Measurements from ENCODE around the gene TMEM108. TPM values are rescaled to one million over a fixed set of nuclear protein-coding genes. Genes with fewer than 3 reads are reported as not detected.
"Not testable (repeated sequence)": the region's sequence is repeated elsewhere in the genome, so short reads cannot be mapped to it uniquely, and the experiment has no call there.

Gene TMEM108
- total RNA-seq, 4 donors from 2014 or later: 1.1 to 3.2 TPM; not detected in 2

- intact Hi-C loops (cut with DNase I; ENCODE audit: low total_unique reads): no loop called here
- H3K36me3 ChIP-seq: no peaks in the 10 kb centered on the region
- H3K4me3 ChIP-seq: no peak overlapping the region
- DNase-seq: no peak
- no peaks in the 10 kb centered on the region for H3K27me3 ChIP-seq
- H3K27ac ChIP-seq: no peak overlapping the region
- no peaks in the 10 kb centered on the region for H3K4me1 ChIP-seq
- no peaks in the 10 kb centered on the region for H3K9me3 ChIP-seq
- TF ChIP-seq CTCF (IDR thresholded peaks at IDR 0.05) (no peak), POLR2A (IDR thresholded peaks at IDR 0.05) (no peak)
Observed at GRCh38 chr3:133014325-133014724, 23.9 kb upstream of the TMEM108 start.

- H3K9me3 ChIP-seq; H3K27me3 ChIP-seq; H3K27ac ChIP-seq; DNase-seq; H3K4me1 ChIP-seq; H3K36me3 ChIP-seq; intact Hi-C loops (cut with DNase I; ENCODE audit: low total_unique reads); H3K4me3 ChIP-seq: not testable (repeated sequence)
Observed at GRCh38 chr3:133015573-133015972, 22.6 kb upstream of the TMEM108 start.

- Histone ChIP-seq H3K27me3 (no peaks in the 10 kb centered on the region), H3K4me3 (no peak overlapping the region), H3K4me1 (no peaks in the 10 kb centered on the region), H3K27ac (no peak overlapping the region), H3K36me3 (no peaks in the 10 kb centered on the region), H3K9me3 (no peaks in the 10 kb centered on the region)
- intact Hi-C loops (cut with DNase I; ENCODE audit: low total_unique reads): no loop called here
- no peak for DNase-seq
- TF ChIP-seq POLR2A (IDR thresholded peaks at IDR 0.05): no peak
- TF ChIP-seq CTCF (IDR thresholded peaks at IDR 0.05): no peak
Observed at GRCh38 chr3:133016838-133017309, 21.3 kb upstream of the TMEM108 start.

GRCh38 chr3:133018921-133019320, 19.3 kb upstream of the TMEM108 start:
- no peak overlapping the region for H3K4me3 ChIP-seq
- intact Hi-C loops (cut with DNase I; ENCODE audit: low total_unique reads): no loop called here
- no peak overlapping the region for H3K27ac ChIP-seq
- no peaks in the 10 kb centered on the region for H3K9me3 ChIP-seq
- no peaks in the 10 kb centered on the region for H3K4me1 ChIP-seq
- TF ChIP-seq POLR2A (IDR thresholded peaks at IDR 0.05): no peak
- no peak for TF ChIP-seq CTCF (IDR thresholded peaks at IDR 0.05)
- H3K27me3 ChIP-seq: no peaks in the 10 kb centered on the region
- H3K36me3 ChIP-seq: no peaks in the 10 kb centered on the region
- DNase-seq: no peak

GRCh38 chr3:133021206-133021605, 17.0 kb upstream of the TMEM108 start:
- Histone ChIP-seq H3K36me3 (no peaks in the 10 kb centered on the region), H3K4me3 (no peak overlapping the region), H3K4me1 (no peaks in the 10 kb centered on the region), H3K9me3 (no peaks in the 10 kb centered on the region), H3K27ac (no peak overlapping the region), H3K27me3 (no peaks in the 10 kb centered on the region)
- no peak for DNase-seq
- intact Hi-C loops (cut with DNase I; ENCODE audit: low total_unique reads): no loop called here
- TF ChIP-seq POLR2A (IDR thresholded peaks at IDR 0.05): no peak
- no peak for TF ChIP-seq CTCF (IDR thresholded peaks at IDR 0.05)

- no peaks in the 10 kb centered on the region for H3K4me1 ChIP-seq
- no peak for DNase-seq
- no peaks in the 10 kb centered on the region for H3K27me3 ChIP-seq
- intact Hi-C loops (cut with DNase I; ENCODE audit: low total_unique reads): no loop called here
- no peak overlapping the region for H3K27ac ChIP-seq
- H3K36me3 ChIP-seq: no peaks in the 10 kb centered on the region
- H3K9me3 ChIP-seq: no peaks in the 10 kb centered on the region
- H3K4me3 ChIP-seq: no peak overlapping the region
- TF ChIP-seq CTCF (IDR thresholded peaks at IDR 0.05) (no peak), POLR2A (IDR thresholded peaks at IDR 0.05) (no peak)
Observed at GRCh38 chr3:133023362-133023761, 14.8 kb upstream of the TMEM108 start.
